ENCODE results near the gene AURKAIP1. TPM values are rescaled to one million over a fixed set of nuclear protein-coding genes. Genes with fewer than 3 reads are reported as not detected.
"Not testable (repeated sequence)": the region's sequence is repeated elsewhere in the genome, so short reads cannot be mapped to it uniquely, and the experiment has no call there.

Gene AURKAIP1
- polyA plus RNA-seq, 1 donor (not counting 4 experiments of a cell fraction or from before 2014, with no cell fraction given) = 86.9 TPM

DNA sequence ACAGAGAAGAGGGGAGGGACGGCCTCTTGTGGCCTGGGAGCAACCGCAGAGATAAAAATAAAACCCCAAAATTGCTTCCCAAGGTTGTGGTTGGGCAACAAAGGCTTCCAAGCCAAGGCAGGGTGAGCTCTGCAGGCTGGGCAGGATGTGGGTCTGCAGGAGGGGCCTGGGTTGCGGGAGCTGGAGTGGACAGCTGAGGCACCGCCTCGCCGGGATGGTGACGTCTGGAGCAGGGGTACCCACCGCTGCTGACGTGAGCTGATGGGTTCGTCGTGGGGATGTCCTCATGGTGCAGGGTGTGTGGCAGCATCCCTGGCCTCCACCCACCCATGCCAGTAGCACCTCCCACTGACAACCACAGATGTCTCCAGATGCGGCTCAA lies 3.7 kb downstream of the AURKAIP1 start:
- Histone ChIP-seq H4K20me1 (ENCODE audit: control insufficient read depth, extremely low read depth, insufficient read depth, low read length) (no peaks in the 10 kb centered on the region), H3K4me3 (ENCODE audit: control insufficient read depth in 2 of 3, extremely low read depth in 1 of 3, insufficient read depth in 2 of 3, low read depth in 1 of 3, low read length in 3 of 3) (no peak overlapping the region), H3K36me3 (ENCODE audit: control insufficient read depth in 2 of 2, extremely low read depth in 1 of 2, insufficient read depth in 2 of 2, low read length in 2 of 2) (peaks cover 3 to 8% of the 10 kb centered on the region in 2 experiments), H3K9ac (ENCODE audit: control insufficient read depth, extremely low read depth, insufficient read depth, low read length) (no peak overlapping the region), H3K4me1 (ENCODE audit: control insufficient read depth, extremely low read depth, insufficient read depth, low read length) (peaks cover 12% of the 10 kb centered on the region), H2AFZ (ENCODE audit: control insufficient read depth, low read length) (no peak overlapping the region), H3K9me3 (ENCODE audit: control insufficient read depth, low read depth, low read length) (peaks cover 7% of the 10 kb centered on the region), H3K4me2 (ENCODE audit: control insufficient read depth, extremely low read depth, insufficient read depth, low read depth, low read length) (no peak overlapping the region), H3K27me3 (ENCODE audit: control insufficient read depth, extremely low read depth, insufficient read depth, low read length) (no peaks in the 10 kb centered on the region), H3K79me2 (ENCODE audit: control insufficient read depth, insufficient read depth, low read length) (peaks cover 30% of the 10 kb centered on the region), H3K9me1 (ENCODE audit: control insufficient read depth, extremely low read depth, insufficient read depth, low read length) (no peaks in the 10 kb centered on the region), H3K27ac (ENCODE audit: control insufficient read depth, insufficient read depth, low read length) (no peak overlapping the region)
- FAIRE-seq (no peak), DNase-seq (ENCODE audit: low read depth, low spot score) (no peak)
- TF ChIP-seq EZH2 (IDR thresholded peaks at IDR 0.05; ENCODE audit: low read length) = no peak
- TF ChIP-seq, protein P1, sequence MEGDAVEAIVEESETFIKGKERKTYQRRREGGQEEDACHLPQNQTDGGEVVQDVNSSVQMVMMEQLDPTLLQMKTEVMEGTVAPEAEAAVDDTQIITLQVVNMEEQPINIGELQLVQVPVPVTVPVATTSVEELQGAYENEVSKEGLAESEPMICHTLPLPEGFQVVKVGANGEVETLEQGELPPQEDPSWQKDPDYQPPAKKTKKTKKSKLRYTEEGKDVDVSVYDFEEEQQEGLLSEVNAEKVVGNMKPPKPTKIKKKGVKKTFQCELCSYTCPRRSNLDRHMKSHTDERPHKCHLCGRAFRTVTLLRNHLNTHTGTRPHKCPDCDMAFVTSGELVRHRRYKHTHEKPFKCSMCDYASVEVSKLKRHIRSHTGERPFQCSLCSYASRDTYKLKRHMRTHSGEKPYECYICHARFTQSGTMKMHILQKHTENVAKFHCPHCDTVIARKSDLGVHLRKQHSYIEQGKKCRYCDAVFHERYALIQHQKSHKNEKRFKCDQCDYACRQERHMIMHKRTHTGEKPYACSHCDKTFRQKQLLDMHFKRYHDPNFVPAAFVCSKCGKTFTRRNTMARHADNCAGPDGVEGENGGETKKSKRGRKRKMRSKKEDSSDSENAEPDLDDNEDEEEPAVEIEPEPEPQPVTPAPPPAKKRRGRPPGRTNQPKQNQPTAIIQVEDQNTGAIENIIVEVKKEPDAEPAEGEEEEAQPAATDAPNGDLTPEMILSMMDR (optimal IDR thresholded peaks at IDR 0.05 in 1 of 3, IDR thresholded peaks at IDR 0.05 in 1 of 3, conservative IDR thresholded peaks at IDR 0.05 in 1 of 3; ENCODE audit: extremely low read depth in 1 of 3, insufficient read depth in 2 of 3, low read length in 3 of 3) = no peak
- dilution Hi-C loops (cut with MboI; ENCODE audit: extremely low pct_ligation_motif_present, low sequenced_read_pairs) = no loop called here

DNA sequence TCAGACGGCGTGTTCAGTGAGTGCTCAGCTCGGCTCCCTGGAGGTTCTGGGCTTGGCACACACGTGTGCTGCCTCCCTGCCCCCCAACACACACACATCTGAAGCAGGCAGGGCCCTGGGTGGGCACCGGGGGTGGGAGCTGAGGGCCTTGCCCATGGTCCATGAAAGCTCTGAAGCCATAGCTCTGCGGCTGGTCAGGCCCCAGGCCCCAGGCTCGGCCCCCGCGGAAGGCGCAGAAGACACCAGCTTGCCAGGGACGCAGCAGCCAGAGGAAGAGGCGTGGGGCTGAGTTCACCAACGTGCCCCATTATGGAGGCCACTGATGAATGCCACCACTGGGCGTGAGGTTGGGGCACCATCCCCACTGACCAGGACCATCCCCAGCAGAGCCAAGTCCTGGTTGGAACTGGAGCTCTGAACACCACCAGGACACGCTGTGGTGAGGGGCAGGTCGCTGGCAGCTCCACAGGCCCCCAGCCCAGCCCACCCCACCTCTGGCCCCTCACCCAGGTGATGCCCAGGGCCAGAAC lies 4.2 kb downstream of the AURKAIP1 start:
- Histone ChIP-seq H3K4me1 (ENCODE audit: control insufficient read depth, extremely low read depth, insufficient read depth, low read length) (peaks cover 10% of the 10 kb centered on the region), H3K9me1 (ENCODE audit: control insufficient read depth, extremely low read depth, insufficient read depth, low read length) (no peaks in the 10 kb centered on the region), H3K79me2 (ENCODE audit: control insufficient read depth, insufficient read depth, low read length) (peaks cover 30% of the 10 kb centered on the region), H2AFZ (ENCODE audit: control insufficient read depth, low read length) (no peak overlapping the region), H3K9ac (ENCODE audit: control insufficient read depth, extremely low read depth, insufficient read depth, low read length) (no peak overlapping the region), H3K4me2 (ENCODE audit: control insufficient read depth, extremely low read depth, insufficient read depth, low read depth, low read length) (no peak overlapping the region), H3K4me3 (ENCODE audit: control insufficient read depth in 2 of 3, extremely low read depth in 1 of 3, insufficient read depth in 2 of 3, low read depth in 1 of 3, low read length in 3 of 3) (no peak overlapping the region), H3K27ac (ENCODE audit: control insufficient read depth, insufficient read depth, low read length) (no peak overlapping the region), H3K36me3 (ENCODE audit: control insufficient read depth in 2 of 2, extremely low read depth in 1 of 2, insufficient read depth in 2 of 2, low read length in 2 of 2) (peaks cover 3 to 8% of the 10 kb centered on the region in 2 experiments), H3K27me3 (ENCODE audit: control insufficient read depth, extremely low read depth, insufficient read depth, low read length) (no peaks in the 10 kb centered on the region), H4K20me1 (ENCODE audit: control insufficient read depth, extremely low read depth, insufficient read depth, low read length) (no peaks in the 10 kb centered on the region), H3K9me3 (ENCODE audit: control insufficient read depth, low read depth, low read length) (peaks cover 7% of the 10 kb centered on the region)
- no peak for TF ChIP-seq EZH2 (IDR thresholded peaks at IDR 0.05; ENCODE audit: low read length)
- TF ChIP-seq, protein P1 (optimal IDR thresholded peaks at IDR 0.05 in 1 of 3, IDR thresholded peaks at IDR 0.05 in 1 of 3, conservative IDR thresholded peaks at IDR 0.05 in 1 of 3; ENCODE audit: extremely low read depth in 1 of 3, insufficient read depth in 2 of 3, low read length in 3 of 3) = no peak
- dilution Hi-C loops (cut with MboI; ENCODE audit: extremely low pct_ligation_motif_present, low sequenced_read_pairs) = no loop called here
- DNase-seq (ENCODE audit: low read depth, low spot score) (no peak), FAIRE-seq (no peak)

DNA sequence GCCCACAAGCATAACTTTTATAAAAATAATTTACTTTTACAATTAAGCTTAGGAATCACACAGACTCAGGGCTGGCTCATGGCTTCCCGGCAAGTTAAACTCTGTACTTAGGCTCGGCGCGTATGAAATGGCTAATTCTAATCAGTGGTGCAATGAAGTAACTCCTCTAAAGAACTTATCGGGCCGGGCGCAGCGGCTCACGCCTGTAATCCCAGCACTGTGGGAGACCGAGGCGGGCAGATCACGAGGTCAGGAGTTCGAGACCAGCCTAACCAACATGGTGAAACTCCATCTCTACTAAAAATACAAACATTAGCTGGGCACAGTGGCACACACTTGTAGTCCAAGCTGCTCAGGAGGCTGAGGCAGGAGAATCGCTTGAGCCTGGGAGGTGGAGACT lies 4.9 kb downstream of the AURKAIP1 start:
- H3K9me3 ChIP-seq (ENCODE audit: control insufficient read depth, low read depth, low read length); H4K20me1 ChIP-seq (ENCODE audit: control insufficient read depth, extremely low read depth, insufficient read depth, low read length); H3K4me2 ChIP-seq (ENCODE audit: control insufficient read depth, extremely low read depth, insufficient read depth, low read depth, low read length); H3K9me1 ChIP-seq (ENCODE audit: control insufficient read depth, extremely low read depth, insufficient read depth, low read length); H3K4me3 ChIP-seq (ENCODE audit: control insufficient read depth in 2 of 3, extremely low read depth in 1 of 3, insufficient read depth in 2 of 3, low read depth in 1 of 3, low read length in 3 of 3); H3K9ac ChIP-seq (ENCODE audit: control insufficient read depth, extremely low read depth, insufficient read depth, low read length); H3K4me1 ChIP-seq (ENCODE audit: control insufficient read depth, extremely low read depth, insufficient read depth, low read length); dilution Hi-C loops (cut with MboI; ENCODE audit: extremely low pct_ligation_motif_present, low sequenced_read_pairs); H3K27ac ChIP-seq (ENCODE audit: control insufficient read depth, insufficient read depth, low read length); FAIRE-seq; DNase-seq (ENCODE audit: low read depth, low spot score); H3K36me3 ChIP-seq (ENCODE audit: control insufficient read depth in 2 of 2, extremely low read depth in 1 of 2, insufficient read depth in 2 of 2, low read length in 2 of 2); H2AFZ ChIP-seq (ENCODE audit: control insufficient read depth, low read length); H3K27me3 ChIP-seq (ENCODE audit: control insufficient read depth, extremely low read depth, insufficient read depth, low read length): not testable (repeated sequence)
- peaks cover 30% of the 10 kb centered on the region for H3K79me2 ChIP-seq (ENCODE audit: control insufficient read depth, insufficient read depth, low read length)

Data from keratinocyte (primary cell).